GM12891 (cell line): ENCODE data around the gene CNTN4.

Experiments
- POLR2A ChIP-seq: IDR thresholded peaks from 2 replicates; pipeline ENCODE4 v1.6.1; 2011; ENCODE audit warnings: low read depth, low read length, control low read depth
- POLR2AphosphoS5 ChIP-seq: IDR thresholded peaks from 2 replicates; pipeline ENCODE4 v1.6.1; 2011; ENCODE audit warnings: low read depth, low read length, control low read depth
- TAF1 ChIP-seq: IDR thresholded peaks from 2 replicates; pipeline ENCODE4 v1.6.1; 2011; ENCODE audit warnings: low read depth, low read length, control low read depth

GRCh38 chr3:2180634-2181033 is 82.0 kb downstream of the CNTN4 start:
- TF ChIP-seq POLR2A (no peak), TAF1 (no peak), POLR2AphosphoS5 (no peak)
